AG09309 (cell line): ENCODE data around the gene ZCCHC4.

ENCODE experiments used
- DNase-seq: peaks from one replicate; pipeline ENCODE4 v3.0.0-alpha.2; 2010; ENCODE audit warnings: low read depth
- H3K4me3 ChIP-seq: 2 replicates; pipeline ENCODE4 v1.5.1; 2011; ENCODE audit warnings: mild to moderate bottlenecking, low read depth, low read length, moderate library complexity; ENCODE audit not compliant: control insufficient read depth
- TF ChIP-seq, protein P1 (sequence below): IDR thresholded peaks from 2 replicates; pipeline ENCODE4 v1.5.1; 2011; ENCODE audit warnings: mild to moderate bottlenecking, low read depth, low read length, inconsistent platforms; ENCODE audit not compliant: insufficient read depth, control insufficient read depth; ENCODE audit errors: missing control alignments

ZCCHC4 gene

DNA sequence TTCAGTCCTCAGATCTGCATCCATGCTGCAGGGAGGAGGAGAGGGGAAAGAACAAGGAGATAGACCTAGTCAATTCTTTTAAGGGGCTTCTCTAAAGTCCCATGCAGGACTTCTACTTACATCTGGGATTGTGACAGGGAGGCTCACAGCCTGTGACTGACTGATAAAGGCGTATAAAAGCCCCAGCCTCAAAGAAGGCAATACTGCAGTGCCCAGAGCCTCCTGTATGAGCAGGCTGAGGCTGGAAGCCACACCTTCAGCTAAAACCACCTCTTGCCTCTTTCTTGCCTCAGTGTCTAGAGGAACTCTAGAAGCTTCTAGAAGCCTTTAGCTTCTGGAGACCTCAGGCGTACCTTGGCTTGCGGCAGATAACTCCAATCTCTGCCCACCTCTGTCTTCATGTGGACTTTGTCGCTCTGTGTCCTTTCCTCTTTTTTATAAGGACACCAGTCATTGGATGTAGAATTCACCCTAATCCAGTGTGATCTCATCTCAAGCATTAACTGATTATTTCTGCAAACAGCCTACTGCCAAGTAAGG, 6.0 kb upstream of the ZCCHC4 start:
- no peak overlapping the region for H3K4me3 ChIP-seq
- no peak for DNase-seq
- TF ChIP-seq, protein P1, sequence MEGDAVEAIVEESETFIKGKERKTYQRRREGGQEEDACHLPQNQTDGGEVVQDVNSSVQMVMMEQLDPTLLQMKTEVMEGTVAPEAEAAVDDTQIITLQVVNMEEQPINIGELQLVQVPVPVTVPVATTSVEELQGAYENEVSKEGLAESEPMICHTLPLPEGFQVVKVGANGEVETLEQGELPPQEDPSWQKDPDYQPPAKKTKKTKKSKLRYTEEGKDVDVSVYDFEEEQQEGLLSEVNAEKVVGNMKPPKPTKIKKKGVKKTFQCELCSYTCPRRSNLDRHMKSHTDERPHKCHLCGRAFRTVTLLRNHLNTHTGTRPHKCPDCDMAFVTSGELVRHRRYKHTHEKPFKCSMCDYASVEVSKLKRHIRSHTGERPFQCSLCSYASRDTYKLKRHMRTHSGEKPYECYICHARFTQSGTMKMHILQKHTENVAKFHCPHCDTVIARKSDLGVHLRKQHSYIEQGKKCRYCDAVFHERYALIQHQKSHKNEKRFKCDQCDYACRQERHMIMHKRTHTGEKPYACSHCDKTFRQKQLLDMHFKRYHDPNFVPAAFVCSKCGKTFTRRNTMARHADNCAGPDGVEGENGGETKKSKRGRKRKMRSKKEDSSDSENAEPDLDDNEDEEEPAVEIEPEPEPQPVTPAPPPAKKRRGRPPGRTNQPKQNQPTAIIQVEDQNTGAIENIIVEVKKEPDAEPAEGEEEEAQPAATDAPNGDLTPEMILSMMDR = no peak

DNA sequence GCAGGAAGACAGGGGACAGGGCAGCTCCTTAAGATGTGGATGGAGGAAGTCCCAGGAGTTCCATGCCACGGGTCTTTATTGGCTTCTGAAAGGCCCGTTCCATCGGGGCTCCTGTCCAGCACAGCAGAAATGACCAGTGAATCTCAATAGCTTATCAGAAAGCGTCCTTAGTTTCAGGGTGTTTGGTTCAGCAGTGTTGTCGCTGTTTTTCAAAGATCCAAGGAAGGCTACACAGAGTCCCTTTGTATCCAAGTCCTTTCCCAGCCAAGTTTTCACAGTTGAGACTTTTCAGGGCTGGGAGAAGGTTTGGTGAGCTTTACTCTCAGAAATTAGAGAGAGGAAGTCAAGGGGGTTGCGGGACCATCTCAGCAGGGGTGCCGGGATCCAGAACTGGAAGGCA, 5.0 kb upstream of the ZCCHC4 start:
- no peak for DNase-seq
- TF ChIP-seq, protein P1 = no peak
- no peak overlapping the region for H3K4me3 ChIP-seq

DNA sequence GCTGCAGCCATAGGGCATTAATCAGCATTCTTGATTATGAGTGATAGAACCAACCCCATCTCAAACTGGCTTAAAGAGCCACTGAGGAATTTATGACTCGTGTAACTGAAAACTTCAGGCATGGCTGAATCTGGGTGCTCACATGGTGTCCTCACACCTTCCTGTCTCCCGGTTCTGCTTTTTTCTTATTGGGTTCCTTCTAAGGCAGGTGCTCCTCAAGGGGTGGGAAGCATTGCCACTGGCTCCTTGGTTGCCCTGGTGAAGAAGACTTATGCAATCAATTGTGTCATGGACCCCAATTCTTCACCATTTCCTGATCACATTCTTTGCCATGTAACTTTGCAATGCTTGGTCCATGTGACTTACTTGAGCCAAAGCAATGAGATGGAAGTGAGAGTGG, 4.3 kb upstream of the ZCCHC4 start:
- no peak for DNase-seq
- H3K4me3 ChIP-seq = no peak overlapping the region
- TF ChIP-seq, protein P1 = no peak

DNA sequence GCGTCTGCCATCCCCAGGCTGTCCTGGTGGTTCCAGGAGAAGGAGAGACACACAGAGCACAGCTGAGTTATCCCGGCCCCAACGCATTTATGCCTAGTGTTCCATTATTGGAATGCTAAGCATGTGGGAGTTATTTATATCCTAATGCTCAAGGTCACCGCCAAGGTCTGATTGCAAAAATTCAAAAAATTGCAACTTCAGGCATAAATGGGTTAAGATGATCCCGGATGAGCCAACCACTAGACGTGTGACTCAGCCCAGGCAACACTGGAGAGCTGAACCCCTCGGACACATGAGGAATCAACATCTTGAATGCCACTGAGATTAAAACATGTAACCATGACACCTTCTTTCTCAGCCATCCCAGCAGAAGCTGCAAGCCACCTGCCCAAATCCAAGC, 3.8 kb upstream of the ZCCHC4 start:
- no peak for DNase-seq
- no peak overlapping the region for H3K4me3 ChIP-seq
- TF ChIP-seq, protein P1 = no peak

DNA sequence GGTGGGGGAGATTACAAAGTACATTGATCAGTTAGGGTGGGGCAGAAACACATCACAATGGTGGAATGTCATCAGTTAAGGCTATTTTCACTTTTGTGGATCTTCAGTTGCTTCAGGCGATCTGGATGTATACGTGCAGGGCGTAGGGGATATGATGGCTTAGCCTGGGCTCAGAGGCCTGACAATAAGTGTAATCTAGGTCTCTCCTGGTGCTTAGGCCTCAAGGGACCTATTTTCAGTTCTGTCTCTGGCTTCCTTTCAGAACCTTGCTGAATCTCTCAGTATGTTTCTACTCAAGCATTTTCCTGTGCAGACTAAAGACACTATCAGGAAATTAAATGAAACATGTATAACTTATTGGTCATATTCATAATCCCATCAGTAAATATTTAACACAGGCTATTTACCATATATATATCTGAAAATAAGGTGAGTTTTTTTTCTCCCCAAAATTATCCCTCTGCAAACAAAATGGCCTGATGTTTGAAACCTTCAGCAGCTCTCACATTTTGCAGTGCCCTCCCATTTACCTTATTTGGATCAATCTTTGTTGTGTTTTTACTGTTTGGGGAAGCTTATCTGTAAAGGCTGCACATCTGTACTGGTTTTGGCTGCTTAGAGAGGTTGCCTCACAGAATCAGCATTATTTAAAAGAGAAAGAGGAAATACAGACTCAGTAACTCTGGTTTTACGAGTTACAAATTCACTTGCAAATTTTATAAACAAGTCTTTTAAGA, 2.3 kb upstream of the ZCCHC4 start:
- H3K4me3 ChIP-seq = no peak overlapping the region
- no peak for DNase-seq
- TF ChIP-seq, protein P1 = no peak

DNA sequence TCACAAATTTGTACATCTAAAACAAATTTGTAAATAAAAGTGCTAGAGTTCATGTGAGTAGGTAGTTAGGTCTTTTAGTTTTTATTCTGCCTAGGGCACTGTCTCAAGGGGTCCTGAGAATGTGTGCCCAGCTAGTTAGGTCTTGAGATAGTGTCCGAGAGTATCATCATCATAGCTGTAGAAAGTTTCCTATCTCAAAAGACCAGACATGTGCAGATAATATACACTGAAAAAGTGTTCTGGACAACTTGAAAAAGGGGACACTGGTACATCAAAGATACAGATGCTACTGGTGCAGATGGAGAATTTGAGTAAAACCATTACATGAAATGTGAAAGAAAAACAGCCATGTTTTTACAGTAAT, 1.8 kb upstream of the ZCCHC4 start:
- TF ChIP-seq, protein P1 = no peak
- H3K4me3 ChIP-seq = no peak overlapping the region
- no peak for DNase-seq

DNA sequence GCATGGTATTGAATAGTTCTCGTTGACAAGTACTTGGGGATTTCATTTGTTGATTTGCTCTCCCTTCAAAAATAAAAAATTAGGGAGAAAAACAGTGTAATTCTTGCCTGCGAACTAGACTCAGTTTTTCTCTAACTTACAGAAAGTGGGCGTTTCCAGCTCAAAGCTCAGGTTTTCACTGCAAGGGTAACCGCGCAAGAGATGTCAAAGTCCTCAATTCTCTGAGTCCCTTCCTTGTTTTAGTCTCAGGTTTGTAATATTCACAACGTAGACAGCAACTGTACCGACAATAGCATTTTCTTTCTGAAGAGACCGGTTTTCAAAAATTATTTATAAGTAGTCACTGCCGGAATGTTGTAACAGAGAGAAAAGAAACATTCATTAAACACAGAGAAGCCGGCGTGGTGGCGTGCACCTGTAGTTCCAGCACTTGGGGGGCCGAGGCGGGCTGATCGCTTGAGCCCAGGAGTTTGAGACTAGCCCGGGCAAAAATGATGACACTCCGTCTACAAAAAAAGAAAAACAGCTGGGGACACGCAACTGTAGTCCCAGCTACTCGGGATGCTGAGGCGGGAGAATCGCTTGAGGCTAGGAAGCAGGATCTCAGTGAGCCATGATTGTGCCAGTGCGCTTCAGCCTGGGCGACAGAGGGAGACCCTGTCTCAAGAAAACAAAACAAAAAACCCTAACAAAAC, 774 bp downstream of the ZCCHC4 start:
- no peak for DNase-seq
- TF ChIP-seq, protein P1 = no peak
- H3K4me3 ChIP-seq = peak overlapping the region; percentile 94
